SHP77 treated with DMSO at 0.1 percent for 48 hours (cell line): Measurements from ENCODE around the gene SNX22.

Source experiments
- DNase-seq: peaks from one replicate; lab custom pipeline; 2025; lab: John Stamatoyannopoulos, UW

SNX22 gene

DNA sequence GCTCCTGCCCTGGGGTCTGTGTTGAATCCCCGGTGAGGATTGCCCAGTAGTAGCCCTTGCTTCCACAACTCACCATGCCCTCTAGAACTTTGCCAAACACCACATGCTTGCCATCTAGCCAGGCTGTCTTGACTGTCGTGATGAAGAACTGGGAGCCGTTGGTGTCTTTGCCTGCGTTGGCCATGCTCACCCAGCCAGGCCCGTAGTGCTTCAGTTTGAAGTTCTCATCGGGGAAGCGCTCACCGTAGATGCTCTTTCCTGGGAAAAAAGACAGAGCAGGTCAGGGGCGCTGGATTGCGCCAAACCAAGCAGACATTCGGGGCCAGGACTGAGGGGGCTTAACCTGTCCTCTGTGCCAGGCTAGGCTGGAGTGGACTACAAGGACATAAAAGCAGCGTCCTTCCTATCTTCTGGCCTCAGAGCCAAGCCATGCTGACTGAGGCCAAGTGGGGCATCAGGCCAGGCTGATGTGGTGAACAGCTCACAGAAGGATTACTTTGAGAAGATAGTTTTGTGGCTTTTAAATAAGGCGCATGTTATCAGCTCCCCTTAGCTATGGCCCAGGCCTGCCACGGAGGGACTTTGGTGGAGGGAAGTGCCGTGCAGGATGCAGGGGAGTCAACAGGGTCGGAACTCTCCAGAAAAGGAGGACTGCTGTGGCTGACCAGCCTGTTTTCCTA is 5.3 kb downstream of the SNX22 start:
- no peak for DNase-seq

- DNase-seq: no peak
Observed at GRCh38 chr15:64157599-64158125, 6.1 kb downstream of the SNX22 start.

DNA sequence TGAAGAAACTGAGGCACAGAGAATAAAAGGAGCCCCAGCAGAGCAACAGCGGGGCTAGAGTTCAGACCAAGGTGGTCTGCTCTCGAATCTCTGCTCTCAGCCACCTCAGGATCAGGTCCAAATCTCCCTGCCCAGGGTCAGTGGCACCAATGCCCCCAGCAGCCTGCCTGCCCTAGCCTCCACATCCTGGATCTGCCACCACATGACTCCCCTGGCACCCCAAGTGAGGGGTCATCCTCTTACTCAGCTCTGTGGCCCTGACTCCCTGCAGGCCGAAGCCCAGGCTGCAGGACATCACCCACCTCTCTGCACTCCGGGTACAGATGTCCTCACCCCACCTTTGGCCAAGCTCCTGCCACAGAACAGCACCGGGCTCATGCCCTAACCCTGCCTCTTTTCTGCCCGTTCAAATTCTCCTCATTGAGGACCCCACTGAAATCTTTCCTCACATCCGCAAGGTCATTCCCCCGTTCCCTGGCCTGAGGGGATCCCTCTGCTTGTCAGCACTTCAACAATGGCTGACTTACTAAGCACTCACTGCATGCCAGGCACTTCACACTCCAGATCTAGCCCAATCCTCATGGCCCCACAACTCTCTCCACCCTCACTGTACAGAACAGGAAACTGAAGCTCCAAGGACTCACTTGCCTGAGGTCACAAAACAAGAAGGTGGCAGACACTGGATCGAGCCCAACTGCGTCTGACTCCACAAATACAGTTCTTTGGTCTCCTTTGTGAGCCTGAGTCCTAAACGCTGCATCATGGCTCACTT is 7.0 kb downstream of the SNX22 start:
- DNase-seq: no peak

DNA sequence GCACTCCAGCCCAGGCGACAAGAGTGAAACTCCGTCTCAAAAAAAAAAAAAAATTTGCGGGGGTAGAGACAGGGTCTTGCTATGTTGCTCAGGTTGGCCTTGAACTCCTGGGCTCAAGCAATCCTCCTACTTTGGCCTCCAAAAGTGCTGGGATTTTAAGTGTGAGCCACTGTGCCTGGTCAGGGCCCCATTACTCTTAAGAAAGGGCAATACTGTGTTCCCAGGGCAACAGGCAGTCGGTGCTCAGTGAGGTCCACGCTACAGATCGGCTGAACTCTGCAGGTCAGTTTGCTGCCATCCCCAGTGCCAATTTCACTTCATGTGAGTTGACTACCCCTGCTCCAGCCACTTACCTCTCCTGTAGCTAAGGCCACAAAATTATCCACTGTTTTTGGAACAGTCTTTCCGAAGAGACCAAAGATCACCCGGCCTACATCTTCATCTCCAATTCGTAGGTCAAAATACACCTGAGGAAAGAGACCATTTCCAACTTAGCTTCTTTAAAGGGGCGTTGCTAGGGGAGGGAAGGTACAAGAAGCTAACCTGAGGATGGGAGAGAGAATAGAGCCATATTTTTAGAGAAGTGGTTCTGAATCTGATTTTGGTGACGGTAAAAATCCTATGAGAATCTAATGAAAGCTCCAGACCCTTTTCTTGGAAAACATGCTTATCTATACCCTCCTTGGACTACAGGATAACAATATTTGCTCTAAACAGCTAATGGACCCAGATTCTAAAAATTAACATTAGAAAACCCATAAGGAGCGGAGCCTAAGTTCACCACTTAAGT is 10.4 kb downstream of the SNX22 start:
- no peak for DNase-seq

DNA sequence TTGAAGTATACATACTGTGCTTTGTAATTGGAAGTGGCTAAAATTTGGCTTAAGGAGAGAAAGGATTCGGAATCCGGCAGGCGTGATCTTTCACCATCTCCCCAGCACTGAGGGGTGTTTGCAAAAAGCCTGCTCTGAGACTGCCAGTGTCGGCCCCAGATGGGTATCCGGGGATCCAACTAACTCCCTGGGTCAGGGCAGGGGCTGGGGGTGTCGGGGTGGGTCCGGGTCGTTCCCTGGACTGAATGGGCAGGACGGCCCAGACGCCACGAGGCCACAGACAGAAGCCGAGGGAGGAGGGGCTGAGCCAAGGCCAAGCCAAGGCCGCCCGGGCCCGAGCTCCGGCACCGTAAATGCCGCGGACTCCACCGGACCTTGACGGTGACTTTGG is 10.9 kb downstream of the SNX22 start:
- DNase-seq: no peak

GRCh38 chr15:64162869-64163658 is 11.5 kb downstream of the SNX22 start, which contains the start of gene PPIB:
PPIB (minus strand) TSS chr15:64163022; CDS start chr15:64162986, 36 bp downstream.
- DNase-seq: peak; percentile 88

GRCh38 chr15:64163659-64164362 is 12.3 kb downstream of the SNX22 start:
- no peak for DNase-seq

GRCh38 chr15:64164436-64164835 is 12.9 kb downstream of the SNX22 start:
- DNase-seq: no peak

DNA sequence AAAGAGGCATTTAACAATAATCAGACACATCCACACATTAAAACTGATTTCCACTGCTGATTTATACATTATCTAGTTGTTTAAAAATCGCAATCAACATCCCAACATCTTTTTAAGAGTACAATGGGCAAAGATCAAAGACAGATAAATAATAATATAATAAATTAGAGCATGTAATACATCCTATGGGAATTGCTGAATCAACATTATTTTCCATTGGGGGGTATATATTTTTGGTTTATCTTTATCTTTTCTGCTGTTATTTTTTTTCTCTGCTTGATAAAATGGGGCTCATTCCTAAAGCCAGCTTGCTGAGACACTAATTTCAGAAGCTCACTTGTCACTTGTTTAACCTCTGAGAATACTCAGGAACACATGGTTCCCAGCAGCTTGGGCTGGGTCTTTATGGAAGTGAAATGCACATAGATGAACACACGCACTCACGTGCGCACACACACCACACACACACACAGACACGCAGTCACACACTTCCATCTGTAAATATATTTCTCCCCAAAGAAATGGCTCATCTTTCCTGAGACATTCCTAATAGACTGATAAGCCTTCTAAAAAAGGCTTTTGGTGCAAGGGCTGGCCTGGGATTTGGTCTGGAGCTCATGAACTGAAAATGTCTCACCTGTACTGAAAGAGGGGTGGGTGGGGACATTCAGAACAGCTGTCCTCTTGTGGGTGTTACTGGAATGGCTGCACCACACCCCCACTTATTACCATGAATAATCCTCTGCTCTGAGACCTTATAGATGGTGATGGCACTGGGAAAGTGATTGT is 14.8 kb downstream of the SNX22 start:
- DNase-seq: no peak

DNA sequence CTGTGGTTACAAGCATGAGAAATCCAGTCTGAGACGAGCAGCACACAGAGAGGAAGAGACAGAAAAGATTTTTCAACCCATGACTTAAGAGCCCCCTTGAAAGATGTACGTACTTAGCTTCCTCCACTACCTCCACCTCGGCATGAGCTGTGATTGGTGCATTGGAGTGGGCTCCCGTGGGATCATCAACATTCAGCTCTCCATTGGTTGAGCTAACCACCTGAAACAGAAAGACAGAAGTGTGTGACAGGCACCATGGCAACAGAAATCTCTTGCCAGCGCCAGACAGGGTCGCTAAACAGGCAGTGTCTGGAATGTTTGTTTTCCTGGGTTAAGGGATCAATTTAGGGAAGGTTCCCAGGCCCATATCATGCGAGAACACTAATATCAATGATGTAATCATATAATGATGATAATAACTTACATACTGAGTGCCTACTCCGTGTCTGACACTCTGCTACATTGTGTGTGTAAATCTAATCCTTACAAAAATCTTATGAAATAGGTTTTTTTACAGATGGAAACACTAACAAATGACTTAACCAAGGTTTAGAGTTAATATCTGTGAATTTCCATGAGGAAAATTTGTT is 28.8 kb downstream of the SNX22 start:
- DNase-seq: no peak

GRCh38 chr15:64182859-64183370 is 31.4 kb downstream of the SNX22 start:
- DNase-seq: no peak

GRCh38 chr15:64185146-64185911 is 33.8 kb downstream of the SNX22 start:
- no peak for DNase-seq

- no peak for DNase-seq
Observed at GRCh38 chr15:64187396-64188191, 36.1 kb downstream of the SNX22 start.

- no peak for DNase-seq
Observed at GRCh38 chr15:64191971-64192830, 40.7 kb downstream of the SNX22 start.

DNA sequence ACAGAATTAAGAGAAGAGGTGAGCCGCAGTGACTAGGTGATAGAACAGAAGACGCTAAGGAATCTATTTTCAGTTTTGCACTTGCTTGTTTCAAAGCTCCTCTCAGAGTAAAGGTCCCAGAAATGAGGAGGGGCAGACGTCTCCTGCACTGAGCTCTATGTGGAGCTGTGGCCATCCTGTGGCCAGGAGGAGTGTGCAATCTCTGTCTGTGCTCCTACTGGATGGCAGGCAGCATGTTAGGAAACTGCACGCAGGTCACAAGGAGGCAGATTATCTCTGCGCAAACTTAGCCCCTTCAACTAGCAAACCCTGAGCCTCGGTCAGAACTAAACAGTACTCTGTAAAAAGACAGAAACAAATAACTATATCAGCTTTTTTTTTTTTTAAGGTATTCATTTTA is 42.4 kb downstream of the SNX22 start:
- DNase-seq: no peak

DNA sequence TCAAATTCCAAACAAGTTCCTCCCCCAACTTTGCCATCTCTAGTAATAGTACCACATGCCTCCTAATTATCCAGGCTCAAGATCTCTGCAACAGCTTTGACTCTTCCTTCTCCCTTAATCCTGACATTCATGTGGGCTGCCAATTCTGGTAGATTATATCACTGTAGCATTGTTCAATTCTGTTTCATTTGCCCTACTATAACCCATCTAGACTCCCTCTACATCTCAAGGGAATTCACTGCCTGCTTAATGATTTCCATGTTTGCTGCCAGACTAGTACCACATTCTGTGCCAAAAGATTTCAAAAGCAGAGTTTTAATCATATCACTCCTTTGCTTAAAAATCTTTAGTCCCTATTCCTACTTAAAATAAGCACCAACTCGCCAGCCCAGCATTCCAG is 45.9 kb downstream of the SNX22 start:
- DNase-seq: no peak

DNA sequence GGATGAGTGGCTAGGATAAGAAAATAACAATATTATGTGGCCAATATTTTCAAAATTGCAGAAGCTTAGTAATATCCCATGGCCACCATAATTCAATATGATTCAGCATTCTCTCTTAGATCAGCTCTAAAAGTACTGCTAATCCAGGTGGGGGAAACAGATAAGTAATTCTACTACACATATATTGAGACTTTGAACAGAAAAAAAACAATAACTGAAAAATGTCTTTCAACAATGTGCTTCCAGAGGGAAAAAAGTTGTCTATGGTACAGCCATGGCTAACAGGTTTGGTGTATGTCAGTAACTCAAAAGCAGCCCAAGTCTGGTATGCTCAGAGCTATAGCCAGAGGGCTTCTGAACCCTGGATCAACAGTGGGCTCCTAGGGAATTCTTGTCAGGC is 53.7 kb downstream of the SNX22 start:
- no peak for DNase-seq
